Transverse colon (tissue), 4 donors: ENCODE data around the gene CDC20B. TPM values are rescaled to one million over a fixed set of nuclear protein-coding genes. Genes with fewer than 3 reads are reported as not detected.
"Not testable (repeated sequence)": the region's sequence is repeated elsewhere in the genome, so short reads cannot be mapped to it uniquely, and the experiment has no call there.

Experiments
- DNase-seq: peaks from one replicate; pipeline ENCODE4 v3.0.0-alpha.2; 2019
- H3K27ac ChIP-seq, 4 donors: fragments of 200-600 bp; sonication (generic); 2 replicates each; pipeline ENCODE4 v1.5.1; 2016 to 2018; ENCODE audit warnings: inconsistent platforms in 4 of 4
- H3K27me3 ChIP-seq: fragments of 200-600 bp; sonication (generic); 2 replicates; pipeline ENCODE4 v1.5.1; 2017; ENCODE audit warnings: inconsistent platforms
- H3K36me3 ChIP-seq, 4 donors: fragments of 200-600 bp; sonication (generic); 2 replicates each; pipeline ENCODE4 v1.5.1; 2017 to 2019; ENCODE audit warnings: inconsistent platforms in 4 of 4
- H3K4me1 ChIP-seq, 4 donors: fragments of 200-600 bp; sonication (generic); 2 replicates each; pipeline ENCODE4 v1.5.1; 2017 to 2020; ENCODE audit warnings: inconsistent platforms in 4 of 4
- H3K4me3 ChIP-seq, 4 donors: fragments of 200-600 bp; sonication (generic); 1 replicate in 1 of 4; 2 replicates in 3 of 4; pipeline versions ENCODE4 v1.5.1 to v1.6.1; 2017 to 2019; ENCODE audit warnings: inconsistent platforms in 4 of 4
- H3K9me3 ChIP-seq, 2 donors: fragments of 200-600 bp; sonication (generic); 2 replicates each; pipeline ENCODE4 v1.5.1; 2017 to 2019; ENCODE audit warnings: inconsistent platforms in 2 of 2
- EP300 ChIP-seq: sonication (generic); formaldehyde crosslinking; IDR thresholded peaks from one replicate; pipeline ENCODE4 v1.6.1; 2017; ENCODE audit warnings: antibody characterized with exemption, low read depth
- POLR2A ChIP-seq: fragments of 450-650 bp; IDR thresholded peaks from one replicate; pipeline ENCODE4 v1.6.1; 2016; ENCODE audit warnings: antibody characterized with exemption, mild to moderate bottlenecking, moderate library complexity
- POLR2AphosphoS5 ChIP-seq, 3 donors: sonication (generic); formaldehyde crosslinking; IDR thresholded peaks; one replicate each; pipeline ENCODE4 v1.6.1; 2016; ENCODE audit warnings: antibody characterized with exemption in 3 of 3
- WGBS, 2 donors: methylation state at CpG; one replicate each; pipeline ENCODE4 v1.1.5; 2018; ENCODE audit warnings: low coverage in 1 of 2; 5-methylcytosine and 5-hydroxymethylcytosine counted together
- in situ Hi-C, 4 donors: fragments of 200-750 bp; cut with MboI; loops; one replicate each; pipeline versions ENCODE4 v1.15.0 to v1.15.1; 2017; ENCODE audit warnings: low sequenced_read_pairs in 3 of 4, low pct_ligation_motif_present in 1 of 4, low pct_unique_long_range_greater_than_20kb in 1 of 4
- intact Hi-C: fragments of 100-400 bp; cut with DNase I; formaldehyde crosslinking; loops from one replicate; pipeline ENCODE4 v1.15.1; 2023; ENCODE audit warnings: low total_unique reads
- total RNA-seq, 4 donors: library from RNA; depleted of rRNA; stranded (reverse); fragments of >200 nt; gene quantifications; one replicate each; pipeline ENCODE4 v1.1.0, GENCODE V29; 2016
- TF ChIP-seq, protein P1 (sequence below), 5 experiments: fragments of 200-600 bp in 3 of 5; fragments of 450-650 bp in 2 of 5; sonication (generic) in 3 of 5; IDR thresholded peaks; 1 replicate in 2 of 5; 2 replicates in 3 of 5; pipeline ENCODE4 v1.5.1; 2016 to 2017; ENCODE audit warnings: antibody characterized with exemption in 5 of 5, inconsistent platforms in 3 of 5, mild to moderate bottlenecking in 2 of 5, moderate library complexity in 1 of 5

Gene CDC20B
- total RNA-seq, 4 donors from 2014 or later: not detected

DNA sequence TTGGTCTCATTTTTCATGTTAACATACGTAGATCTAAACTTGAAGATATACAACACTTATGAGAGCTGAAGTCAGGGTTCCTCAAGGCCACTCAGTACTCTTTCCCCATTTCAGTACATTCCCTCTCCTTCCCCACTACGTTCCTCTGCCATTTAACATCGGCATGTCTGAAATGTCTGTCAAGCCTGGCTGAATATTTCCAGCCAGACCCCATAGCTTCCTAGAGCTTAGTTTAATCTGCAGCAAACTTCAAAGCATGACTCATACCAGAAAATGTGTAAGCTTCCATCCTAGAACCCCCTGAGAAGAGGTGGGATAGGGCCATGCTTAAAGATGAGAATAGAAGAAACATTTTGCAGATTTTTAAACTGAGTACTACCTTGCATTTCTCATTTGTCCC lies 64.3 kb downstream of the CDC20B start:
- Histone ChIP-seq H3K27me3 (no peaks in the 10 kb centered on the region), H3K4me1 (no peaks in the 10 kb centered on the region), H3K36me3 (no peaks in the 10 kb centered on the region), H3K27ac (no peak overlapping the region), H3K4me3 (no peak overlapping the region), H3K9me3 (no peaks in the 10 kb centered on the region)
- TF ChIP-seq POLR2A (no peak), POLR2AphosphoS5 (IDR thresholded peaks at IDR 0.05) (no peak), EP300 (no peak)
- TF ChIP-seq, protein P1, sequence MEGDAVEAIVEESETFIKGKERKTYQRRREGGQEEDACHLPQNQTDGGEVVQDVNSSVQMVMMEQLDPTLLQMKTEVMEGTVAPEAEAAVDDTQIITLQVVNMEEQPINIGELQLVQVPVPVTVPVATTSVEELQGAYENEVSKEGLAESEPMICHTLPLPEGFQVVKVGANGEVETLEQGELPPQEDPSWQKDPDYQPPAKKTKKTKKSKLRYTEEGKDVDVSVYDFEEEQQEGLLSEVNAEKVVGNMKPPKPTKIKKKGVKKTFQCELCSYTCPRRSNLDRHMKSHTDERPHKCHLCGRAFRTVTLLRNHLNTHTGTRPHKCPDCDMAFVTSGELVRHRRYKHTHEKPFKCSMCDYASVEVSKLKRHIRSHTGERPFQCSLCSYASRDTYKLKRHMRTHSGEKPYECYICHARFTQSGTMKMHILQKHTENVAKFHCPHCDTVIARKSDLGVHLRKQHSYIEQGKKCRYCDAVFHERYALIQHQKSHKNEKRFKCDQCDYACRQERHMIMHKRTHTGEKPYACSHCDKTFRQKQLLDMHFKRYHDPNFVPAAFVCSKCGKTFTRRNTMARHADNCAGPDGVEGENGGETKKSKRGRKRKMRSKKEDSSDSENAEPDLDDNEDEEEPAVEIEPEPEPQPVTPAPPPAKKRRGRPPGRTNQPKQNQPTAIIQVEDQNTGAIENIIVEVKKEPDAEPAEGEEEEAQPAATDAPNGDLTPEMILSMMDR (IDR thresholded peaks at IDR 0.05): no peak
- 72 to 88% methylated on average over 3 of the region's 3 CpGs for WGBS, 2 donors
- no peak for DNase-seq
- intact Hi-C loops: no loop called here
- in situ Hi-C loops: no loop called here

DNA sequence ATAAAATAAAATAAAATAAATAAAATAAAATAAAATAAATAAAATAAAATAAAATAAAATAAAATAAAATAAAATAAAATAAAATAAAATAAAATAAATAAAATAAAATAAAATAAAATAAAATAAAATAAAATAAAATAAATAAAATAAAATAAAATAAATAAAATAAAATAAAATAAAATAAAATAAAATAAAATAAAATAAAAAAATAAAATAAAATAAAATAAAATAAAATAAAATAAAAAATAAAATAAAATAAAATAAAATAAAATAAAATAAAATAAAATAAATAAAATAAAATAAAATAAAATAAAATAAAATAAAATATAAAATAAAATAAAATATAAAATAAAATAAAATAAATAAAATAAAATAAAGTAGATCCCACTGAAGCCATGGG lies 67.0 kb downstream of the CDC20B start:
- DNase-seq, in situ Hi-C loops, H3K27me3 ChIP-seq, H3K4me3 ChIP-seq, H3K36me3 ChIP-seq, intact Hi-C loops, H3K27ac ChIP-seq, H3K9me3 ChIP-seq, H3K4me1 ChIP-seq: not testable (repeated sequence)

DNA sequence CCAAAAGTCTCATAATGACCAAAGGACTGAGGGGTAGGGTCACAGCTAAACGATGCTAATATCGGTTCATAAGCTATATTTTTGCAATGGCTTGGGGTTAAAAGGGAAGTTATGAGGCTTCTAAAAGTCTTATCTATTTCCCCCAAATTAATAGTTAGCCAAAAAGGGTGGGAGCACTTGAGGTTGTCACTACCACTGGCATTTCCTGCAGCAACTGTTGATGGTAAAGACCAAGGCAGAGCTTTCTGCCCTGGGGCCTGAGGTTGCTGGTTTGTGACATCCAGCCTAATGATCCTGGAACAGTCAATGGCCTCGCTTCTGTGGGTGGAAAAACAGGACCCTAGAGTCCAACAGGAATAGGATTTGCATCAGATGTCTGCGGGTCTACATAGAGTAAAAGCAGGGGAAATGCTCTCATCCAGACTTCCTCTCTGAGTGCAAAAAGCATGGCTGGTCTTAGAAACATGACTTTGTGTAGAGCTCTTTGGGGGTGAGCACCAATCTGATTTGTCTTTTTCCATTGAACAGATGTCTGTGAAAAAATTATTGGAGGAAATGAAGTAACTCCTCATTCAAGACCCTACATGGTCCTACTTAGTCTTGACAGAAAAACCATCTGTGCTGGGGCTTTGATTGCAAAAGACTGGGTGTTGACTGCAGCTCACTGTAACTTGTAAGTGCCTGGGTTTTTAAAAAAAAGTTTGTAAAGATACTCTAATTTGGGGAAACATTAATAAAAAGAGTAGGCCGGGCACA lies 67.9 kb downstream of the CDC20B start:
- no peak for DNase-seq
- Histone ChIP-seq H3K9me3 (no peaks in the 10 kb centered on the region), H3K27me3 (no peaks in the 10 kb centered on the region), H3K4me3 (no peak overlapping the region), H3K4me1 (no peaks in the 10 kb centered on the region), H3K36me3 (no peaks in the 10 kb centered on the region), H3K27ac (no peak overlapping the region)
- intact Hi-C loops (loop anchor here (5.0 kb wide), 2 partner anchors 48 to 857 kb away; no protein-coding TSS in a partner anchor), in situ Hi-C loops (no loop called here)
- WGBS, 2 donors: 67 to 74% methylated on average over 4 to 5 of the region's 5 CpGs
- no peak for TF ChIP-seq POLR2A
- TF ChIP-seq EP300: no peak
- TF ChIP-seq, protein P1 (IDR thresholded peaks at IDR 0.05): no peak
- TF ChIP-seq POLR2AphosphoS5 (IDR thresholded peaks at IDR 0.05): no peak

DNA sequence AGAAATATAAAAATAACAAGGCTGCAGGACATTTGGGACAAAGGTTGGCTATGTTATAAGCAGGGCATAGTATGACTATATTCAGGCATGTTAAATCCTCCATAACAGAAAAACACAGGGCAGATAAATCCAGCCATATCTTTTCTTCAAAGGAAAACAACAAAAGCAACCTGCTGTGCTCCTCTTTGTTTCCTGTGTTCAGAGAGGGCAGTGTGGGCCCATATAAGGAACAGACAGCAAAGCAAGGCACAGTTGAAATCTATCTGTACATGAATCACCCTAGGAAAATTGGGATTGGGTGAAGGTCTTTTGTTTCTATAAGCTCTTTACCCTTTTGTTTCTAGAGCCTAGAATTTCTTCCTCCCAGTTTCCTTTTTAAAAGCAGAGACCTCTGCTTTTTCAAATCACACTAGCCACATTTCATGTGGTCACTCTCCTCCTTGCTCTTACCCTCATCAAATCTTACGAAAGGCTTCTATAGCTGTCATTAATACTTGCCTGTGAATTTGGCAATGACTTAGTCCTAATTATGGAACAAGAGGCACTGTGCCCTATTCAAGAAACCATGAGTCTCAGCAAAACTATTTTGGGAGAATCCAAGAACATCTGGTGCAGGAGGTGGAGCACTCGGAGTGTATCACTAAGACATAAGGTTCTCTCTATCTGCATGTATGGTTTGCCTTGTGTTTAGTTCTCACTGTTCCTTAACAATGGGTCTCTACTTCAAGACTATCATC lies 68.8 kb downstream of the CDC20B start:
- Histone ChIP-seq H3K27me3 (no peaks in the 10 kb centered on the region), H3K9me3 (no peaks in the 10 kb centered on the region), H3K27ac (no peak overlapping the region), H3K4me3 (no peak overlapping the region), H3K4me1 (no peaks in the 10 kb centered on the region), H3K36me3 (no peaks in the 10 kb centered on the region)
- intact Hi-C loops (loop anchor here (5.0 kb wide), 2 partner anchors 47 to 858 kb away; no protein-coding TSS in a partner anchor), in situ Hi-C loops (no loop called here)
- DNase-seq: no peak
- TF ChIP-seq, protein P1 (IDR thresholded peaks at IDR 0.05): no peak
- TF ChIP-seq EP300 (no peak), POLR2AphosphoS5 (IDR thresholded peaks at IDR 0.05) (no peak), POLR2A (no peak)
- WGBS, 2 donors: 69 to 83% methylated on average over 1 to 2 of the region's 2 CpGs
